SK-N-SH (cell line): ENCODE results near the gene AGBL1. TPM values are rescaled to one million over a fixed set of nuclear protein-coding genes. Genes with fewer than 3 reads are reported as not detected.

Source experiments
- CTCF ChIA-PET: fragments of 300-600, 350-600 bp; formaldehyde crosslinking; extraction: SDS; loops from one replicate; lab custom pipeline; 2021; lab: Yijun Ruan, JAX
- POLR2A ChIA-PET: fragments of 350-600 bp; sonication (Branson Sonifier 250); formaldehyde crosslinking; extraction: SDS; loops from one replicate; lab custom pipeline; 2020; ENCODE audit warnings: antibody characterized with exemption, inconsistent platforms; lab: Yijun Ruan, JAX
- DNase-seq: peaks from one replicate; pipeline ENCODE4 v3.0.0; 2012
- H2AFZ ChIP-seq: fragments of 200-600 bp; sonication (generic); 2 replicates; pipeline ENCODE4 v1.8.1; 2016; ENCODE audit warnings: antibody characterized with exemption, mild to moderate bottlenecking, low read depth
- H3F3A ChIP-seq: fragments of 200-600 bp; sonication (generic); replicated peaks from 2 replicates; pipeline ENCODE3; 2016; ENCODE audit warnings: antibody characterized with exemption, mild to moderate bottlenecking; ENCODE audit not compliant: insufficient read depth
- H3K27ac ChIP-seq, 2 experiments: fragments of 200-500 bp in 1 of 2; fragments of 200-600 bp in 1 of 2; sonication (Bioruptor generic) in 1 of 2; sonication (generic), shearing (Covaris generic) in 1 of 2; 2 replicates each; pipeline versions ENCODE4 v1.5.1 to v1.6.1; 2014 to 2016; ENCODE audit warnings: low read depth in 2 of 2, inconsistent platforms in 1 of 2, low read length in 1 of 2, mild to moderate bottlenecking in 1 of 2, mixed read lengths in 1 of 2
- H3K27me3 ChIP-seq: fragments of 200-600 bp; sonication (generic), shearing (Covaris generic); 2 replicates; pipeline ENCODE4 v1.6.1; 2016; ENCODE audit warnings: mixed run types; ENCODE audit not compliant: insufficient read depth
- H3K36me3 ChIP-seq, 2 experiments: fragments of 200-500 bp in 1 of 2; fragments of 200-600 bp in 1 of 2; sonication (Bioruptor generic) in 1 of 2; sonication (generic) in 1 of 2; replicated peaks in 1 of 2; 2 replicates each; pipeline versions ENCODE3 to v1.5.1; 2014 to 2016; ENCODE audit warnings: low read length in 1 of 2, mild to moderate bottlenecking in 1 of 2; ENCODE audit not compliant: insufficient read depth in 2 of 2, control insufficient read depth in 1 of 2
- H3K4me1 ChIP-seq, 2 experiments: fragments of 200-500 bp in 1 of 2; fragments of 200-600 bp in 1 of 2; sonication (Bioruptor generic) in 1 of 2; sonication (generic), shearing (Covaris generic) in 1 of 2; 2 replicates each; pipeline versions ENCODE4 v1.5.1 to v1.6.1; 2014 to 2016; ENCODE audit warnings: low read depth in 1 of 2, low read length in 1 of 2, mixed run types in 1 of 2; ENCODE audit not compliant: insufficient read depth in 2 of 2, control insufficient read depth in 1 of 2
- H3K4me2 ChIP-seq: fragments of 200-600 bp; sonication (generic), shearing (Covaris generic); 2 replicates; pipeline ENCODE4 v1.6.1; 2017; ENCODE audit warnings: mixed run types
- H3K4me3 ChIP-seq, 2 experiments: fragments of 200-500 bp in 1 of 2; fragments of 200-600 bp in 1 of 2; sonication (Bioruptor generic) in 1 of 2; sonication (generic), shearing (Covaris generic) in 1 of 2; 2 replicates each; pipeline versions ENCODE4 v1.5.1 to v1.8.1; 2014 to 2016; ENCODE audit warnings: low read depth in 2 of 2, inconsistent platforms in 1 of 2, low read length in 1 of 2, mild to moderate bottlenecking in 1 of 2, mixed read lengths in 1 of 2, moderate library complexity in 1 of 2
- H3K79me2 ChIP-seq: fragments of 200-600 bp; sonication (generic); 2 replicates; pipeline ENCODE4 v1.8.1; 2017; ENCODE audit warnings: mild to moderate bottlenecking; ENCODE audit not compliant: insufficient read depth
- H3K9ac ChIP-seq: fragments of 200-600 bp; sonication (generic); 2 replicates; pipeline ENCODE4 v1.6.1; 2017; ENCODE audit warnings: mixed run types
- H3K9me2 ChIP-seq: fragments of 200-600 bp; sonication (generic); 2 replicates; pipeline ENCODE4 v1.6.1; 2017; ENCODE audit warnings: mixed run types
- H3K9me3 ChIP-seq: fragments of 200-600 bp; sonication (generic); 2 replicates; pipeline ENCODE4 v1.6.1; 2017; ENCODE audit warnings: mixed run types, mild to moderate bottlenecking, moderate library complexity
- H4K20me1 ChIP-seq: fragments of 200-600 bp; sonication (generic); 2 replicates; pipeline ENCODE4 v1.6.1; 2017; ENCODE audit warnings: mild to moderate bottlenecking, mixed run types; ENCODE audit not compliant: insufficient read depth
- CHD2 ChIP-seq: fragments of 150-350 bp; IDR thresholded peaks from 2 replicates; pipeline ENCODE4 v1.6.1; 2018; ENCODE audit warnings: low read length; ENCODE audit not compliant: partially characterized antibody
- EZH2phosphoT487 ChIP-seq: fragments of 200-600 bp; sonication (generic); IDR thresholded peaks from 2 replicates; pipeline ENCODE4 v1.6.1; 2017; ENCODE audit warnings: low read depth, mixed run types, mild to moderate bottlenecking, antibody characterized with exemption, moderate library complexity, borderline replicate concordance
- FOSL2 ChIP-seq: IDR thresholded peaks from 2 replicates; pipeline ENCODE4 v1.4.0; 2012; ENCODE audit warnings: low read depth, mild to moderate bottlenecking, moderate library complexity, borderline replicate concordance
- FOXM1 ChIP-seq: IDR thresholded peaks from 2 replicates; pipeline ENCODE4 v1.4.0; 2012; ENCODE audit warnings: low read depth, mild to moderate bottlenecking
- NFIC ChIP-seq: IDR thresholded peaks from 2 replicates; pipeline ENCODE4 v1.4.0; 2012; ENCODE audit warnings: borderline replicate concordance
- NRF1 ChIP-seq: IDR thresholded peaks from 2 replicates; pipeline ENCODE4 v1.6.1; 2012; ENCODE audit warnings: low read depth, mild to moderate bottlenecking, low read length
- RFX5 ChIP-seq: IDR thresholded peaks from 2 replicates; pipeline ENCODE4 v1.6.1; 2012; ENCODE audit warnings: mild to moderate bottlenecking, improper control_type of control experiment, low read length
- RXRA ChIP-seq: IDR thresholded peaks from 2 replicates; pipeline ENCODE4 v1.4.0; 2012; ENCODE audit warnings: low read depth, mild to moderate bottlenecking, borderline replicate concordance
- SIN3A ChIP-seq: IDR thresholded peaks from 2 replicates; pipeline ENCODE4 v1.6.1; 2012; ENCODE audit warnings: low read depth, mild to moderate bottlenecking, low read length, moderate library complexity, borderline replicate concordance
- SMC3 ChIP-seq: IDR thresholded peaks from 2 replicates; pipeline ENCODE4 v1.6.1; 2012; ENCODE audit warnings: low read depth, low read length, improper control_type of control experiment
- TEAD4 ChIP-seq: IDR thresholded peaks from 2 replicates; pipeline ENCODE4 v1.4.0; 2012; ENCODE audit warnings: mild to moderate bottlenecking, borderline replicate concordance; ENCODE audit not compliant: insufficient read depth
- WGBS: methylation state at CpG from one replicate; pipeline ENCODE4 v1.1.6; 2017; ENCODE audit warnings: low lambda C conversion rate; 5-methylcytosine and 5-hydroxymethylcytosine counted together
- polyA plus RNA-seq, 3 experiments: library from polyadenylated mRNA; depleted of rRNA; stranded (reverse); fragments of >200 nt; gene quantifications; 2 replicates each; pipeline ENCODE4 v1.2.3, GENCODE V29; 2012
- TF ChIP-seq, protein P1 (sequence below): IDR thresholded peaks from 2 replicates; pipeline ENCODE4 v1.4.0; 2012; ENCODE audit warnings: low read depth, borderline replicate concordance
- TF ChIP-seq, protein P2 (sequence below): IDR thresholded peaks from 2 replicates; pipeline ENCODE4 v1.4.0; 2012; ENCODE audit warnings: low read depth
- TF ChIP-seq, protein P3 (sequence below): IDR thresholded peaks from 2 replicates; pipeline ENCODE4 v1.6.1; 2012; ENCODE audit warnings: mild to moderate bottlenecking, low read depth, low read length, moderate library complexity
- TF ChIP-seq, protein P4 (sequence below): IDR thresholded peaks from 2 replicates; pipeline ENCODE4; 2012

The AGBL1 gene
- polyA plus RNA-seq, 1 of the 3 experiments (the other 2 are of a cell fraction) = not detected

DNA sequence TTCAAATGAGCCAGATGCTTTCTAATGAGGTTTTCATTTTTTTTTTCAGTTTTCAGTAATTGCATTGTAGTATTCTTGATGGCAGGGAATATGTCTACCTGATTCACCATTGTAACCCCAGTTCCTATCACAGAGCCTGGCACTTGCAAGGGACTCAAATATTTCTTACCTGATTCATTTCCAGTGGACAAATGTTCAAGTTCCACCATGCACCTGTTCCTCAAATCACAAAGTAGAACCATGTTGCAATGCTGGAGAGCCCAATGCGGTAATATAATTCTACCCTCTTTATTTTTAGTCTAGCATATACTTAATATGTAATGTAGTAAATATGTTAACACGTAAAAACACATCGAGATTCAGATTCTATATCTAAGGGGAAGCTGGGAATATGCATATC, 722.6 kb downstream of the AGBL1 start (continued):
- TF ChIP-seq, protein P1, sequence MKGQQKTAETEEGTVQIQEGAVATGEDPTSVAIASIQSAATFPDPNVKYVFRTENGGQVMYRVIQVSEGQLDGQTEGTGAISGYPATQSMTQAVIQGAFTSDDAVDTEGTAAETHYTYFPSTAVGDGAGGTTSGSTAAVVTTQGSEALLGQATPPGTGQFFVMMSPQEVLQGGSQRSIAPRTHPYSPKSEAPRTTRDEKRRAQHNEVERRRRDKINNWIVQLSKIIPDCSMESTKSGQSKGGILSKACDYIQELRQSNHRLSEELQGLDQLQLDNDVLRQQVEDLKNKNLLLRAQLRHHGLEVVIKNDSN = no peak
- TF ChIP-seq FOSL2 (no peak), NFIC (no peak), CHD2 (no peak), SMC3 (no peak), SIN3A (no peak)
- TF ChIP-seq, protein P2, sequence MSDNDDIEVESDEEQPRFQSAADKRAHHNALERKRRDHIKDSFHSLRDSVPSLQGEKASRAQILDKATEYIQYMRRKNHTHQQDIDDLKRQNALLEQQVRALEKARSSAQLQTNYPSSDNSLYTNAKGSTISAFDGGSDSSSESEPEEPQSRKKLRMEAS = no peak
- TF ChIP-seq, protein P3, sequence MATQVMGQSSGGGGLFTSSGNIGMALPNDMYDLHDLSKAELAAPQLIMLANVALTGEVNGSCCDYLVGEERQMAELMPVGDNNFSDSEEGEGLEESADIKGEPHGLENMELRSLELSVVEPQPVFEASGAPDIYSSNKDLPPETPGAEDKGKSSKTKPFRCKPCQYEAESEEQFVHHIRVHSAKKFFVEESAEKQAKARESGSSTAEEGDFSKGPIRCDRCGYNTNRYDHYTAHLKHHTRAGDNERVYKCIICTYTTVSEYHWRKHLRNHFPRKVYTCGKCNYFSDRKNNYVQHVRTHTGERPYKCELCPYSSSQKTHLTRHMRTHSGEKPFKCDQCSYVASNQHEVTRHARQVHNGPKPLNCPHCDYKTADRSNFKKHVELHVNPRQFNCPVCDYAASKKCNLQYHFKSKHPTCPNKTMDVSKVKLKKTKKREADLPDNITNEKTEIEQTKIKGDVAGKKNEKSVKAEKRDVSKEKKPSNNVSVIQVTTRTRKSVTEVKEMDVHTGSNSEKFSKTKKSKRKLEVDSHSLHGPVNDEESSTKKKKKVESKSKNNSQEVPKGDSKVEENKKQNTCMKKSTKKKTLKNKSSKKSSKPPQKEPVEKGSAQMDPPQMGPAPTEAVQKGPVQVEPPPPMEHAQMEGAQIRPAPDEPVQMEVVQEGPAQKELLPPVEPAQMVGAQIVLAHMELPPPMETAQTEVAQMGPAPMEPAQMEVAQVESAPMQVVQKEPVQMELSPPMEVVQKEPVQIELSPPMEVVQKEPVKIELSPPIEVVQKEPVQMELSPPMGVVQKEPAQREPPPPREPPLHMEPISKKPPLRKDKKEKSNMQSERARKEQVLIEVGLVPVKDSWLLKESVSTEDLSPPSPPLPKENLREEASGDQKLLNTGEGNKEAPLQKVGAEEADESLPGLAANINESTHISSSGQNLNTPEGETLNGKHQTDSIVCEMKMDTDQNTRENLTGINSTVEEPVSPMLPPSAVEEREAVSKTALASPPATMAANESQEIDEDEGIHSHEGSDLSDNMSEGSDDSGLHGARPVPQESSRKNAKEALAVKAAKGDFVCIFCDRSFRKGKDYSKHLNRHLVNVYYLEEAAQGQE = no peak

DNA sequence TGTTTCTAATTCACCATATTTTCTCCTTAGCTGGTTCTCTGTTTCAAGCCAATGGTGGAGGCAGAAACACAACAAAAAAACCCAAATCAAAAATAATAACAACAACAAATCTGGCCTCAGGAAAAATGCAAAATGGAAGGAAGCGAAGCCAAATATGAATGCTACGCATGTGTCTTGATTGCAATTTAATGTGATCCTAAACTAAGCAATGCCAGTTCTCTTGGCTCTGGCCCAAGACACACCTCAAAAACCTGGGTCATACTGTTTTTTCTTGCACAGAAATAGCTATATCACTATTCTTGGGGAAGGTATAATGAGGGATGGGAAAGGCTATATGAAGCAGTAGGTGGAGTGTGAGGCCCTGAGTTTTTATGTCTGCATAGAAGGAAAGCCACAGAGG, 724.7 kb downstream of the AGBL1 start:
- H2AFZ ChIP-seq = no peak overlapping the region
- H3K9ac ChIP-seq = no peak overlapping the region
- no peak overlapping the region for H3K27ac ChIP-seq
- no peaks in the 10 kb centered on the region for H3K9me3 ChIP-seq
- no peak overlapping the region for H3K4me3 ChIP-seq
- no peaks in the 10 kb centered on the region for H3K4me1 ChIP-seq
- no peaks in the 10 kb centered on the region for H3K79me2 ChIP-seq
- TF ChIP-seq, protein P4, sequence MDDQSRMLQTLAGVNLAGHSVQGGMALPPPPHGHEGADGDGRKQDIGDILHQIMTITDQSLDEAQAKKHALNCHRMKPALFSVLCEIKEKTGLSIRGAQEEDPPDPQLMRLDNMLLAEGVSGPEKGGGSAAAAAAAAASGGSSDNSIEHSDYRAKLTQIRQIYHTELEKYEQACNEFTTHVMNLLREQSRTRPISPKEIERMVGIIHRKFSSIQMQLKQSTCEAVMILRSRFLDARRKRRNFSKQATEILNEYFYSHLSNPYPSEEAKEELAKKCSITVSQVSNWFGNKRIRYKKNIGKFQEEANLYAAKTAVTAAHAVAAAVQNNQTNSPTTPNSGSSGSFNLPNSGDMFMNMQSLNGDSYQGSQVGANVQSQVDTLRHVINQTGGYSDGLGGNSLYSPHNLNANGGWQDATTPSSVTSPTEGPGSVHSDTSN = no peak
- no peak for TF ChIP-seq EZH2phosphoT487
- TF ChIP-seq, protein P2 = no peak
- no peak for TF ChIP-seq FOXM1
- TF ChIP-seq SMC3 = no peak
- TF ChIP-seq FOSL2 = no peak
- no peak for TF ChIP-seq NRF1
- TF ChIP-seq, protein P3 = no peak
- TF ChIP-seq RXRA = no peak
- TF ChIP-seq RFX5 = no peak
- TF ChIP-seq TEAD4 = no peak
- TF ChIP-seq, protein P1 = no peak
- TF ChIP-seq, all 33 proteins: peak for 0
- Histone ChIP-seq H3K36me3 (no peaks in the 10 kb centered on the region), H3F3A (no peaks in the 10 kb centered on the region), H3K9me2 (no peaks in the 10 kb centered on the region), H4K20me1 (no peaks in the 10 kb centered on the region), H3K4me2 (no peak overlapping the region), H3K27me3 (no peaks in the 10 kb centered on the region)
- no peak for DNase-seq
- POLR2A ChIA-PET = no interaction called here
- 93% methylated on average over 2 of the region's 2 CpGs for WGBS
- CTCF ChIA-PET = interaction anchor here (0.6 to 0.7 kb wide), 2 partner anchors 1442 to 1472 kb away, joined by 3 read pairs; no protein-coding TSS in a partner anchor
